GM12801 (cell line): ENCODE measurements around the gene SGMS1.

Experiments
- TF ChIP-seq, protein P1 (sequence below): IDR thresholded peaks from one replicate; pipeline ENCODE4 v1.5.1; 2011; ENCODE audit warnings: control low read depth; ENCODE audit not compliant: insufficient read length; ENCODE audit errors: extremely low read depth

SGMS1 gene

DNA sequence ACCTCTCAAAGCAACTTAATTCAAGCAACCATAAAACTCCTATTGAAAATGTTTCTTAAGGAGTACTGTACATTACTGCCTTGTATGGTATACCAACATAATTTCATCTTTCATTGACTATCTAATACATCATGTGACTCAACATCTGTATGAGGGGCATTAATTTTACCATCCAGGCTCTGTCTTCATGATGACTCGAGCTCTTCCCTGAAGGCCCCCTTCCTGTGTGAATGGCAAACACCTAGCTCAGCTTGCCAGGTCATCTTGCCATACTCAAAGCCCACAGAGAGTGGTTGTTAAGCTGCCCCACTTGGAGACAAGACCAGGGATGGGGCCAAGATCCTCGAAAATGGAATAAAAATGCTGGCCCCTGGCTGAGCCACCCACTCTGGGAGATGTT lies 82.4 kb downstream of the SGMS1 start:
- TF ChIP-seq, protein P1, sequence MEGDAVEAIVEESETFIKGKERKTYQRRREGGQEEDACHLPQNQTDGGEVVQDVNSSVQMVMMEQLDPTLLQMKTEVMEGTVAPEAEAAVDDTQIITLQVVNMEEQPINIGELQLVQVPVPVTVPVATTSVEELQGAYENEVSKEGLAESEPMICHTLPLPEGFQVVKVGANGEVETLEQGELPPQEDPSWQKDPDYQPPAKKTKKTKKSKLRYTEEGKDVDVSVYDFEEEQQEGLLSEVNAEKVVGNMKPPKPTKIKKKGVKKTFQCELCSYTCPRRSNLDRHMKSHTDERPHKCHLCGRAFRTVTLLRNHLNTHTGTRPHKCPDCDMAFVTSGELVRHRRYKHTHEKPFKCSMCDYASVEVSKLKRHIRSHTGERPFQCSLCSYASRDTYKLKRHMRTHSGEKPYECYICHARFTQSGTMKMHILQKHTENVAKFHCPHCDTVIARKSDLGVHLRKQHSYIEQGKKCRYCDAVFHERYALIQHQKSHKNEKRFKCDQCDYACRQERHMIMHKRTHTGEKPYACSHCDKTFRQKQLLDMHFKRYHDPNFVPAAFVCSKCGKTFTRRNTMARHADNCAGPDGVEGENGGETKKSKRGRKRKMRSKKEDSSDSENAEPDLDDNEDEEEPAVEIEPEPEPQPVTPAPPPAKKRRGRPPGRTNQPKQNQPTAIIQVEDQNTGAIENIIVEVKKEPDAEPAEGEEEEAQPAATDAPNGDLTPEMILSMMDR: no peak

DNA sequence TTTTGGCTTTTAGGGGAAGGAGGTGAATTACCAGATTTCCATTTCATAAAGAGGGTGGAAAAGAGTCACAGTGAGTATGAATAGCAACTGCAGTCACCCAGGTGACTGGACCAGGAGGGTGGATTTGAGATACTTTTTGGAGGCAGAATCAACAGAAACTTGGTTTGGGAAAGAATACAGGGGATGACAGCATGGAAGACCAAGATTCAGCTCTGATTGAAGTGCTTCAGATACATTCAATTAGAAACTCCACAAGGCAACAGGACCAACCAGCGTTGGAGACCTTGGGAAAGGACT lies 83.0 kb downstream of the SGMS1 start:
- TF ChIP-seq, protein P1: no peak

- TF ChIP-seq, protein P1: no peak
Observed at GRCh38 chr10:50540069-50540825, 83.5 kb downstream of the SGMS1 start.

DNA sequence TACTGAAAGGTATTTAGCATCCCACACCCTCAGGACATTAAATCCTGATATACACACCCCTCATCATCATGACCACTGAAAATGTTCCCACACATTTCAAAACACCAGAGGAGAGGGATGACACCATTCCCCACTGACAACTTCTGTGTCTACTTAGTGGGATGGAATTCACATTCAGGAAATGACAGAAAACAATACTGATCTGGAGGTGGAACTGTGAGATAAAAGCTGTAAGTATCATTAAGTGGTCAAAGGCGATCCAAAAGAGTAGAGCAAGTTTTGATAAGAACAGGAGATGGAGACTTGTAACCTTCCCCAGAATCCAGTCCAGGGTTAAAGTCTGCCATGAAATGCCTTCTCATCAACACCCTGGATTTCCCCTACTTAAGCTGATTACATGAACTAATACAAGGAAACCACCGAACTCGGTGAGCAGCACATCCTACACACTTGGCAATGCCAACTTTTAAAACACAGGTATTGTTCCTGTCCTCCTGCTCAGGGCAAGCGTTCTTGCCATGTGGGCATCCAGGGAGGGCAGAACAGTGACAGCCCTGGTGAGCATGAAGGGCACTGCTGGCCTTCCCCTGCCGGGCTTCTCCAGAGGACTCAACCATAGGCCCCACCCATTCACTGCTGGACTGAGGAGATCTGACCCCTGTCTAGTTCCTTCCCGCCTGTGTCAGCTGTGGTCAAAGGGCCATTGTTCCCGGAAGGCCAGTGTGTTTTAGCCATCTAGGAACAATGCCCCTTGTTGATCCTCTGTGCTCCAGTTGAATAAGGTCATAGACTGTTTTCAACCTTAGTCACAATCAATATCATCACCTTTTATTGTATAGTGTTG lies 85.0 kb downstream of the SGMS1 start:
- TF ChIP-seq, protein P1: no peak

- TF ChIP-seq, protein P1: no peak
Observed at GRCh38 chr10:50536617-50537240, 87.0 kb downstream of the SGMS1 start.

DNA sequence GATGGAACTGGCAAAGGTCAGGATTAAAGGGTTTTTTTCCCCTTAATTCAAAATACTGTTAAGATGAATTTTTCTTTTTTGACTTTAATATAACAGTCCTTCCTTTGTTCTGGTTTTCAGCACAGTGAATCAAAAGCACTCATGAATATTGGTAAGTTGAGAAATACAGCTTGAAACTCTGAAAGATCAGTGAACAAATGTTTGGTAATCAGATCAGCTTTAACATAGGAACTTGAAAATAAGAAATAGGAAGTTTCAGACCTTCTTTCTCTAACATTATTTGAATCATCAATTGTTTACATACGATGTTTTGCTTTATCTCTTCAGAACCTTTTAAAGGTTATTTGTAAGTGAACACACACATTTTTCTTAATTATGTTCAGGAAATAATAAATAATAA lies 90.5 kb downstream of the SGMS1 start:
- TF ChIP-seq, protein P1: no peak

GRCh38 chr10:50531388-50532077 lies 92.2 kb downstream of the SGMS1 start:
- TF ChIP-seq, protein P1: no peak
